H1 (cell line): Measurements from ENCODE around the gene AKT1.

Experiments used
- CEBPB ChIP-seq: IDR thresholded peaks from 2 replicates; pipeline ENCODE4 v1.6.1; 2012; ENCODE audit warnings: low read depth, low read length
- CTCF ChIP-seq, 3 experiments: IDR thresholded peaks; 1 replicate in 2 of 3; 2 replicates in 1 of 3; pipeline versions ENCODE4 v1.5.1 to v1.6.1; 2011; ENCODE audit warnings: low read length in 3 of 3, mild to moderate bottlenecking in 3 of 3, inconsistent platforms in 2 of 3, low read depth in 1 of 3, moderate library complexity in 1 of 3; ENCODE audit not compliant: insufficient read depth in 1 of 3; ENCODE audit errors: control extremely low read depth in 1 of 3
- EGR1 ChIP-seq: IDR thresholded peaks from 2 replicates; pipeline ENCODE4 v1.6.1; 2011; ENCODE audit warnings: low read depth, low read length, borderline replicate concordance
- EZH2 ChIP-seq: fragments of 200-600 bp; sonication (generic); IDR thresholded peaks from 2 replicates; pipeline ENCODE4 v1.7.1; 2012; ENCODE audit warnings: low read depth, mild to moderate bottlenecking, moderate library complexity, low read length, inconsistent platforms; ENCODE audit not compliant: severe bottlenecking
- MAFK ChIP-seq: IDR thresholded peaks from 2 replicates; pipeline ENCODE4 v1.6.1; 2012; ENCODE audit warnings: low read depth, mild to moderate bottlenecking, improper control_type of control experiment, low read length
- MAX ChIP-seq: IDR thresholded peaks from 2 replicates; pipeline ENCODE4 v1.6.1; 2012; ENCODE audit warnings: inconsistent platforms
- POLR2A ChIP-seq, 2 experiments: IDR thresholded peaks; 1 replicate in 1 of 2; 2 replicates in 1 of 2; pipeline ENCODE4 v1.6.1; 2011; ENCODE audit warnings: low read depth in 2 of 2, low read length in 2 of 2, mild to moderate bottlenecking in 2 of 2; ENCODE audit errors: control extremely low read depth in 1 of 2
- TAF7 ChIP-seq: optimal IDR thresholded peaks from 2 replicates; pipeline ENCODE3; 2011; ENCODE audit warnings: low read depth, mild to moderate bottlenecking, inconsistent platforms, low read length, moderate library complexity, borderline replicate concordance
- YY1 ChIP-seq: IDR thresholded peaks from 2 replicates; pipeline ENCODE4 v1.6.1; 2011; ENCODE audit warnings: low read depth, mild to moderate bottlenecking, low read length
- ZNF274 ChIP-seq: IDR thresholded peaks from 2 replicates; pipeline ENCODE4 v1.7.0; 2012; ENCODE audit warnings: low read length, borderline replicate concordance; ENCODE audit errors: extremely low read depth

- no peak for TF ChIP-seq CTCF (IDR thresholded peaks at IDR 0.05; ENCODE audit: control extremely low read depth in 1 of 3, insufficient read depth in 1 of 3, low read depth in 1 of 3, low read length in 3 of 3)
- no peak for TF ChIP-seq TAF7
- no peak for TF ChIP-seq EZH2
- TF ChIP-seq YY1: no peak
- TF ChIP-seq ZNF274: no peak
- no peak for TF ChIP-seq MAX
- no peak for TF ChIP-seq MAFK
- TF ChIP-seq CEBPB: no peak
- TF ChIP-seq POLR2A (IDR thresholded peaks at IDR 0.05; ENCODE audit: control extremely low read depth in 1 of 2, low read depth in 2 of 2, low read length in 2 of 2): no peak
- TF ChIP-seq EGR1: no peak
Observed at GRCh38 chr14:104803280-104803911, 7.8 kb upstream of the AKT1 start.
